MCF 10A (cell line): Measurements from ENCODE around the gene ARL11. TPM values are rescaled to one million over a fixed set of nuclear protein-coding genes. Genes with fewer than 3 reads are reported as not detected.

Experiments used
- BruUV-seq: library from RNA; stranded (reverse); fragments of 400-500 nt; replicated peaks from 2 replicates; lab custom pipeline; 2021; lab: Mats Ljungman, UMichigan
- CTCF ChIA-PET: fragments of 300-600 bp; sonication (Branson Sonifier 250); formaldehyde crosslinking; extraction: SDS; loops from one replicate; lab custom pipeline; 2021; ENCODE audit warnings: antibody characterized with exemption, inconsistent platforms; lab: Yijun Ruan, JAX
- POLR2A ChIA-PET: fragments of 300-600, 350-650 bp; sonication (Branson Sonifier 250); formaldehyde crosslinking; extraction: SDS; loops from one replicate; lab custom pipeline; 2020; ENCODE audit warnings: antibody characterized with exemption, inconsistent platforms; lab: Yijun Ruan, JAX
- DNase-seq: peaks from one replicate; pipeline ENCODE4 v3.0.0-alpha.2; 2018; ENCODE audit not compliant: unreplicated experiment
- H3K27ac Mint-ChIP-seq: one replicate; pipeline ENCODE4 v1.8.0; 2022; ENCODE audit warnings: mild to moderate bottlenecking, low read depth, mixed read lengths; ENCODE audit not compliant: unreplicated experiment
- H3K27me3 Mint-ChIP-seq: one replicate; pipeline ENCODE4 v1.8.0; 2022; ENCODE audit warnings: mixed read lengths; ENCODE audit not compliant: insufficient read depth, unreplicated experiment
- H3K36me3 Mint-ChIP-seq: one replicate; pipeline ENCODE4 v1.8.0; 2022; ENCODE audit warnings: mild to moderate bottlenecking, moderate library complexity, mixed read lengths; ENCODE audit not compliant: insufficient read depth, unreplicated experiment
- H3K4me1 Mint-ChIP-seq: one replicate; pipeline ENCODE4 v1.8.0; 2022; ENCODE audit warnings: mixed read lengths; ENCODE audit not compliant: insufficient read depth, unreplicated experiment
- H3K4me3 Mint-ChIP-seq: one replicate; pipeline ENCODE4 v1.8.0; 2022; ENCODE audit warnings: mild to moderate bottlenecking, moderate library complexity, mixed read lengths; ENCODE audit not compliant: unreplicated experiment
- H3K9me3 Mint-ChIP-seq: one replicate; pipeline ENCODE4 v1.8.0; 2022; ENCODE audit warnings: mixed read lengths; ENCODE audit not compliant: unreplicated experiment
- intact Hi-C: fragments of 100-400 bp; cut with micrococcal nuclease; formaldehyde crosslinking; loops from 2 replicates; pipeline ENCODE4 v1.14.1; 2022
- total RNA-seq: library from RNA; stranded (reverse); gene quantifications from 2 replicates; pipeline ENCODE4 v1.2.3, GENCODE V29; 2022
- TF ChIP-seq, protein P1 (sequence below): fragments of 200-600 bp; IDR thresholded peaks from one replicate; pipeline ENCODE4 v1.8.0; 2022; ENCODE audit warnings: antibody characterized with exemption, mild to moderate bottlenecking; ENCODE audit not compliant: unreplicated experiment

ARL11 gene
- total RNA-seq, 1 experiment from 2014 or later, result not detected

DNA sequence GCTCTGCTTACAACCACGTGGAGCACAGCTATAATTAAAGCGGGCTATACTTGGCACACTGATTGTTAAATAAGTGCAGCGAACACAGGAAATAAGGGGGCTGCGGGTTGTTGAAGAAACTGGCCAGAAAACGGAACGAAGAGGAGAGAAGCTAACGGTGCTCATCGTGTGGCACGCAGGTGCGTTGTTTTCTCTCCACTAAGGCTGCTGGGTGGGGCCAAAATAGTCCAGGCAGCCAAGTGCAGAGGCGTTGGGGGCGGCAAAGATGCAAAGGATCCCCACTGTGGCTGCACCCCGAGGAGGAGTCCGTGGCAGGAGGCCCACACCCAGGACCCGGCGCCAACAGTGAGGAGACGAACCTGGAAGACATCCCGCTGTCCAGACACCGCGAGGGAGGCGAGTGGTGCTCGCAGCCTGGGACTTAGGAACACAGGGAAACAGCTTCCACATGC, 8.1 kb upstream of the ARL11 start:
- BruUV-seq, result no TSS peak
- Mint-ChIP-seq H3K27me3 (no peaks in the 10 kb centered on the region), H3K36me3 (no peaks in the 10 kb centered on the region), H3K9me3 (no peaks in the 10 kb centered on the region), H3K4me1 (no peaks in the 10 kb centered on the region), H3K27ac (no peak overlapping the region), H3K4me3 (peak overlapping the region; percentile 62)
- DNase-seq, result peak; percentile 6
- ChIA-PET CTCF (interaction anchor here (0.6 to 0.8 kb wide), 2 partner anchors 204 to 208 kb away, joined by 3 read pairs; no protein-coding TSS in a partner anchor), POLR2A (interaction anchor here (1.1 to 1.2 kb wide), 2 partner anchors 10 to 34 kb away, joined by 3 read pairs; no protein-coding TSS in a partner anchor)
- TF ChIP-seq, protein P1, sequence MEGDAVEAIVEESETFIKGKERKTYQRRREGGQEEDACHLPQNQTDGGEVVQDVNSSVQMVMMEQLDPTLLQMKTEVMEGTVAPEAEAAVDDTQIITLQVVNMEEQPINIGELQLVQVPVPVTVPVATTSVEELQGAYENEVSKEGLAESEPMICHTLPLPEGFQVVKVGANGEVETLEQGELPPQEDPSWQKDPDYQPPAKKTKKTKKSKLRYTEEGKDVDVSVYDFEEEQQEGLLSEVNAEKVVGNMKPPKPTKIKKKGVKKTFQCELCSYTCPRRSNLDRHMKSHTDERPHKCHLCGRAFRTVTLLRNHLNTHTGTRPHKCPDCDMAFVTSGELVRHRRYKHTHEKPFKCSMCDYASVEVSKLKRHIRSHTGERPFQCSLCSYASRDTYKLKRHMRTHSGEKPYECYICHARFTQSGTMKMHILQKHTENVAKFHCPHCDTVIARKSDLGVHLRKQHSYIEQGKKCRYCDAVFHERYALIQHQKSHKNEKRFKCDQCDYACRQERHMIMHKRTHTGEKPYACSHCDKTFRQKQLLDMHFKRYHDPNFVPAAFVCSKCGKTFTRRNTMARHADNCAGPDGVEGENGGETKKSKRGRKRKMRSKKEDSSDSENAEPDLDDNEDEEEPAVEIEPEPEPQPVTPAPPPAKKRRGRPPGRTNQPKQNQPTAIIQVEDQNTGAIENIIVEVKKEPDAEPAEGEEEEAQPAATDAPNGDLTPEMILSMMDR, result no peak
- intact Hi-C loops, result no loop called here

DNA sequence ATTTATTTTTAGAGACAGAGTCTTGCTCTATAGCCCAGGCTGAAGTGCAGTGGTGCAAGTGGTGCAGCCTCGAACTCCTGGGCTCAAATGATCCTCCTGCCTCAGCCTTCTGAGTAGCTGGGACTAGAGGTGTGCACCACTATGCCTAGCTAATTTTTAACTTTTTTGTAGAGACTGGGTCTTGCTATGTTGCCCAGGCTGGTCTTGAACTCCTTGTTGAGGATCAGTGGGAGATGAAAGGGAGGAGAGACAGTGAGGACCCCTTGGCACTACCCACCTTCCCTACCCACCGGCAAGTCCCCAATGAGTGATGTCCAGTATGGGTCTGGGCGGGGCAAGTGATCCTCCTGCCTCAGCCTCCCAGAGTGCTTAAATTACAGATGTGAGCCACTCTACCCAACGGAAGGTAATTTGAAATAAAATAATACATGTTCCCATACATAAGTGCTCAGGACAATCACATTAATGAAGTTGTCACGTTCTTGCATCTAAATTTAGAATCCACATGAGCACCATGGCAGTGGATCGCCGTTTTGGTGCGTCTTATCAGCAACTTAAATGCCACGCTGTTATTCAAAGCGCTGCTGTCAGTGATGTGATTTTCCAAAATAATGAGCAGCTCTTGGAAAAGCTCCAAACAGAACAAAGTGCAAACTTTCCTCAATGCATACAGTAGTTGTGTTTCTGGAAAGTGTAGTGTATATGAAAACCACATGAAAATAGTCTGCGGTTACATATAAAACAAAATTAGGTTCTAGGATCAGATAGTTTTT, 5.9 kb upstream of the ARL11 start:
- TF ChIP-seq, protein P1, result no peak
- no peak for DNase-seq
- ChIA-PET POLR2A (no interaction called here), CTCF (no interaction called here)
- H3K36me3 Mint-ChIP-seq, result no peaks in the 10 kb centered on the region
- intact Hi-C loops, result no loop called here
- no TSS peak for BruUV-seq
- H3K4me3 Mint-ChIP-seq, result no peak overlapping the region
- no peaks in the 10 kb centered on the region for H3K4me1 Mint-ChIP-seq
- H3K9me3 Mint-ChIP-seq, result no peaks in the 10 kb centered on the region
- no peak overlapping the region for H3K27ac Mint-ChIP-seq
- H3K27me3 Mint-ChIP-seq, result no peaks in the 10 kb centered on the region

DNA sequence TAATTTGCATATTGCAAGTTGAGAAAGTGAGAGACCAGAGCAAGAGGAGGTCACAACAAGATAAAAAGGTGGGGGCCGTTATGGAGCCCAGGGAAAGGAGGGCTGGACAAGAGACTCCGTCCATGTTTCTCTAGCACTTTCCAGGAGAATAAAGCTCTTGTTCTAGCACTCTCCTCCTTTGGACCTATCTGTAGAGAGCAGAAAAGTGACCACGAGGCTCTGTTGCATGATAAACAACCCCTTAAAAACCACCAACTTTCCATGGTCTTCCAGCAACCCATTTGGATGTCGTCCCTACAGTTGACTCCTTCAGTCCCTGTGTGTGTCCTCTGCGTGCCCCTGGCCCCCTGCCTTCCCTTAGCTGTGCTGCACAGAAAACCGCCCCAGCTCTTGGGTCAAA, 4.1 kb upstream of the ARL11 start:
- POLR2A ChIA-PET, result no interaction called here
- no peak for DNase-seq
- intact Hi-C loops, result no loop called here
- H3K27ac Mint-ChIP-seq, result no peak overlapping the region
- no peaks in the 10 kb centered on the region for H3K36me3 Mint-ChIP-seq
- H3K4me1 Mint-ChIP-seq, result no peaks in the 10 kb centered on the region
- TF ChIP-seq, protein P1, result no peak
- no peaks in the 10 kb centered on the region for H3K9me3 Mint-ChIP-seq
- no TSS peak for BruUV-seq
- H3K4me3 Mint-ChIP-seq, result no peak overlapping the region
- CTCF ChIA-PET, result no interaction called here
- H3K27me3 Mint-ChIP-seq, result no peaks in the 10 kb centered on the region

DNA sequence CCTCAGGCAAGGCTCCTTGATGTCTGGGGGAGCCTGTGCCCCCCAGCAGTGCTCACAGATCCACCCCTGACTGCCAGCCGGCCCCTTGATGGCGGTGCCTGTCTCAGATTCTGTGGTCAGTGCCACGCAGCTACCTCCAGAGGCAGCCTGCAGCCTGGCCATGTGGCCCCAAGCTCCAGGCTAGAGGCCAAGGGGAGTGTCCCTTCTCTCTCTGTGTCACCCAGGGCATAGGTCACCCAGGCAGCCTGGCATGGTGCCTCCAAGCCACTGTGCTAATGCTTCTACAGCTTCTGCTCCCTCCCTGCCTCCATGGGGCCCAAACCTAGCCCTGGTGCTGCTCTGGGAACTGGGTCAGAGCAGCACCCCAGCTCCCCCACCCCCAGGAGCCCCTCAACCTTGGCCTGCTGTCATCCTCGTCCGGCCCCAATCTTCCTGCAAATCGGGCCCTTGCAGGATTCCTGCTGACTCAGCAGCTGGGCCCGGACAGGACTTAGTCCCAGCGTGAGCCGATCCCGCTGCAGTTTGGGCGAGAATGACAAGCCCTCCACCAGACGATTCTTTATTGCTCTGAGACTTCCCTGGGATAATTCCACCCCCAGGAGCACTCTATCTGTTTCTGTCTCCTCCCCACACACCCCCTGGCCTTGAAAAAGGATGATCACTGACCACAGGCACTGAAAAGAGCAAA, 2.8 kb upstream of the ARL11 start:
- no peaks in the 10 kb centered on the region for H3K36me3 Mint-ChIP-seq
- DNase-seq, result peak; percentile 9
- CTCF ChIA-PET, result interaction anchor here (0.7 kb wide), 1 partner anchor 15 kb away, joined by 3 read pairs; no protein-coding TSS in a partner anchor

More for the DNA sequence above, 2.8 kb upstream of the ARL11 start:
- H3K27me3 Mint-ChIP-seq, result no peaks in the 10 kb centered on the region
- H3K27ac Mint-ChIP-seq, result no peak overlapping the region
- H3K4me1 Mint-ChIP-seq, result no peaks in the 10 kb centered on the region
- intact Hi-C loops, result no loop called here
- TF ChIP-seq, protein P1, result no peak
- POLR2A ChIA-PET, result no interaction called here
- H3K4me3 Mint-ChIP-seq, result no peak overlapping the region
- no TSS peak for BruUV-seq
- H3K9me3 Mint-ChIP-seq, result no peaks in the 10 kb centered on the region
